Measurements from ENCODE around the gene ANKFY1.
"Not testable (repeated sequence)": the region's sequence is repeated elsewhere in the genome, so short reads cannot be mapped to it uniquely, and the experiment has no call there.

ANKFY1 gene

GRCh38 chr17:4261452-4261851 is 2.3 kb downstream of the ANKFY1 start:
- no peak for DNase-seq (ENCODE audit: low read depth in 2 of 2)

- no peak for DNase-seq (ENCODE audit: low read depth in 2 of 2)
These were observed 4.9 kb downstream of the ANKFY1 start for GRCh38 chr17:4258867-4259266.

GRCh38 chr17:4256952-4257351 is 6.8 kb downstream of the ANKFY1 start:
- no peak for DNase-seq (ENCODE audit: low read depth in 2 of 2)

GRCh38 chr17:4255271-4255670 is 8.5 kb downstream of the ANKFY1 start:
- DNase-seq (ENCODE audit: low read depth in 2 of 2), result not testable (repeated sequence)

GRCh38 chr17:4250887-4251286 is 12.9 kb downstream of the ANKFY1 start:
- no peak for DNase-seq (ENCODE audit: low read depth in 2 of 2)

GRCh38 chr17:4249452-4250029 is 14.2 kb downstream of the ANKFY1 start:
- no peak for DNase-seq (ENCODE audit: low read depth in 2 of 2)

DNA sequence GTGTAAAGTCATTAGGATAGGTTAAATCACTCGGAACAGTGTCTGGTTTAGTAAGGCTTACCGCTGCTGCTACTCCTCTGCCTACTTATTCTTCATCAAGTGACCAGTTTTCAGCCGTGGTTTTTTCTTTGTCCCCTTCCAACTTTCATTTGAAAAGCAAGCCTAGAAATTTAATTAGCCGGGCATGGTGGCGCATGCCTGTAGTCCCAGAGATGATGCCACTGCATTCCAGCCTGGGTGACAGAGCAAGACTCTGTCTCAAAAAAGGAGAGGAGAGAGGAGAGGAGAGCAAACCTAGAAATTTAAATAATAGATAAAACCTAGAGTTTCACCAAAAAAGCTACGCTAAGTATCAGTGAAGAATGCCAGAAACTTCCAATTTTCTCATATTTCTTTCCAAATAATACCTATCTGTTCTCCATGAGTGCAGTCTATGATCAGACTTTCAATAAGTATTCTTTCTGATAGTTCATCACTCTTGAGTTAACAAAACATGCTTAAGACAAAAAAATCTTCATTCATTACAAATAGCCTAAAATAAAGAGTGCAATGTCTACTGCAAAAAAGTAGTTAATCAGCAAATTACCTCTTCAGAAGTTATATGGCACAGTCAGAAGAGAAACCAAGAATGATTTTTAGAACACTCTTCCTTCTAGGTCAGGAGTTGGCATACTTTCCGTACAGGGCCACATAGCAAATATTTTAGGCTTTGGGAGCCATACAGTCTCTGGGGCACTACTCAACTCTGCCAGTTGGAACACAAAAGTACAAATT is 15.1 kb downstream of the ANKFY1 start:
- no peak for DNase-seq (ENCODE audit: low read depth in 2 of 2)

DNA sequence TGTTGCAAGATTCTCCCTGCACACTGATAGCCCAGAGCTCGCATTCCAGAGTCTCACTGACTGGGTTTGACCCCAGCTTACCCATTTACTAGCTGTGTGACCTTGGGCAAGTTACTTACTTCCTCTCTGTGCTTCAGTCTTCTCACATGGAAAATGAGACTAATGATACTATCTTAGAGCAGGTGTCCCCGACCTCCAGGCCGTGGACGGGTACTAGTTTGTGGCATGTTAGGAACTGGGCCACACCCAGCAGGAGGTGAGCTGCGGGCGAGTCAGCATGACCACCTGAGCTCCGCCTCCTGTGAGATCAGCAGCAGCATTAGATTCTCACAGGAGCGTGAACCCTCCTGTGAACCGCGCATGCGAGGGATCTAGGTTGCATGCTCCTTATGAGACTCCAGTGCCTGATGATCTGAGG is 15.8 kb downstream of the ANKFY1 start:
- no peak for DNase-seq (ENCODE audit: low read depth in 2 of 2)

DNA sequence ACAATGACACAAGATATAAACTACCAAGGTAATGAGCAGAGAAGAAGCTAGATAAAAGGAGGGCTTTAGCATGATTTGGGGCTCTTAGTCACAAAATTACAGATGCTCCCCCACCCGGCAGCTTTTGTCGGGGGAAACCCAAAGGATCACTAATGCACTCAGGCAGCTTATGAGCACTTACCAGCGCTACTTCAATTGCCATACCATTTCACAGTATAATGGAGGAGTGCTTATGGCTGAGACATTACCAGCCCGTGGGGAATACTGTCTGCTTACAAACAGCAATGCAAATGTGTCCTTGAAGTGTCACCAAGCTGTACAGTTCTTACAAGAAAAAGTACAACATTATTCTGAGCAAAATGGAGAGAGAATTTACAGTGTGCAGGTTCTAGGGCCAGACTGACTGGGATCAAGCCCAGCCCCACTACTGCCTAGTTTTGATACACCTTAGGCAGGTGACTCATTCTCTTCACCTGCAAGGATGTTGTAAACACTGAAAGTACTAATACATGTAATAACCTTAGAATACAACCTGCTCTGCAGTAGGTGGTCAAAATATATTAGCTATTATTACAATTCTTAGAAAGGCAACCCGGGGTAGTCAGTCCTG is 16.3 kb downstream of the ANKFY1 start:
- DNase-seq (ENCODE audit: low read depth in 2 of 2), result no peak

GRCh38 chr17:4246674-4247073 is 17.1 kb downstream of the ANKFY1 start:
- no peak for DNase-seq (ENCODE audit: low read depth in 2 of 2)

- no peak for DNase-seq (ENCODE audit: low read depth in 2 of 2)
These were observed 22.2 kb downstream of the ANKFY1 start for GRCh38 chr17:4241535-4241934.

GRCh38 chr17:4236456-4236855 is 27.3 kb downstream of the ANKFY1 start:
- no peak for DNase-seq (ENCODE audit: low read depth in 2 of 2)

DNA sequence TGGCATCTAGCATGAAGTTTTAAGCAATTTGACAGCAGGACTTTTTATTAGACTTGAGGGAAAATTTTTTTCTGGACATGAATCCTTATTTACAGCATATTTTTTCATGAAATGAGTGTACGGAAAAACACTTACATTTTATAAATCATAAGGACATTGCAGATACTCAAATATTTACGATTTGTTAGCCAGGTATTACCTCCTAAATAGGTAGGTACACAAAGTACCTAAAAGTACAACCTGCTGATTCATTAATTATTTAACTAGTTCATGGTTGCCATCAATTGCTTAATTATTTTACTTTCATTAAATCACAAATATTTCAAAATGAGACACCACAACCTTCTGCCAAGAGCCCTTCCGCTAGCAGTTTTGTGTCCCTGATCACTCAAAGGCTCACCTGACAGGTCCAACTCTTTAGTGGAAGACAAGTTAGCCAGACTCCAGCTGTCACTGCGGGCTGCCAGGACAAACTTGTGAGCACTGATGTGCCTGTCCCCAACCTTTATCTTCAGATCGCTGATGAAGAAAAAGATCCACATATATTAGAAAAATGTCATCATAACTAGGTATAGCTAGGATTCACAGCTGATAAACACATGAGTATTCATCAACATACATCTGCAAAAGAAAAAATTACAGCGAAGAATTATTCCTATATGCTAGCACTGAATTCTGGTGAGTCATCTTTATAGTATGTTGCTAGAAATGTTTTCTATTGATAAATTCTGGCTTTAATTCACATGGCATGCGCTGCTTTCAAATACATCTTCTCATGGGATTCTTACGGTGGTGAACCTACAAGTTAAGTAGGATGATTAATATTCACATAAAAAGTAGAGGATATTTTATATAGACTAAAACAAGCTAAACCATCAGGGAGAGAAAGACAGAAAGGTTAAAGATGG is 28.2 kb downstream of the ANKFY1 start:
- DNase-seq (ENCODE audit: low read depth in 2 of 2), result no peak

GRCh38 chr17:4234401-4234800 is 29.4 kb downstream of the ANKFY1 start:
- no peak for DNase-seq (ENCODE audit: low read depth in 2 of 2)

GRCh38 chr17:4233668-4234258 is 30.0 kb downstream of the ANKFY1 start:
- no peak for DNase-seq (ENCODE audit: low read depth in 2 of 2)

DNA sequence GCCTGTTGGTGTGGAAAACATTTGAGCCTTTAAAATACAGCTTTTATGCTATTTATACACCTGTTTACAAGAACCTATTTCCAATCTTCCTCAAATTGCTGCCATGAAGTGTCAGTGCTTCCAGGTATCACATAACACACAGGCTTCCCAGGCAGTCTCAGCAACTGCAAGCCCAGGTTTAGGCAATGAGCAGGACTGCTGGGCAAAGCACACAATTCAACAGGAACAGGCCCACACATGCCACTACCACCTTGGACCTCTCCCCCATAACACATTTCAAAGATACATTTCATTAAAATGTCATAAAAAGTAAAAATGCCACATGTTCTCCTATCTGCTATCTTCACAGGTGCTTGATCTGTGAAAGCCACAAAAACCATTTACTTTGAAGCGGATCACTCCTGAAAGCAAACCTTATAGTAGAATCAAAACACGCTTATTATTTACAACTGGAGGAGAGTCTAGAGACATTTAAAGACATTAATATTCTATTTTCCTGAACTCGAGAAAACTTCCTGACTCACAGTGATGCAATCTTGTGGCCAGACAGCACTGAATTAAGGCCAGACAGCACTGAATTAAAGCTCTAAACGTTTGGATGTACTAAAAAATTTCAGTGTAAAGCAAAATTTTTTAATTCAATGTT is 31.5 kb downstream of the ANKFY1 start:
- DNase-seq (ENCODE audit: low read depth in 2 of 2), result no peak

- DNase-seq (ENCODE audit: low read depth in 2 of 2), result no peak
These were observed 33.9 kb downstream of the ANKFY1 start for GRCh38 chr17:4229627-4230541.

DNA sequence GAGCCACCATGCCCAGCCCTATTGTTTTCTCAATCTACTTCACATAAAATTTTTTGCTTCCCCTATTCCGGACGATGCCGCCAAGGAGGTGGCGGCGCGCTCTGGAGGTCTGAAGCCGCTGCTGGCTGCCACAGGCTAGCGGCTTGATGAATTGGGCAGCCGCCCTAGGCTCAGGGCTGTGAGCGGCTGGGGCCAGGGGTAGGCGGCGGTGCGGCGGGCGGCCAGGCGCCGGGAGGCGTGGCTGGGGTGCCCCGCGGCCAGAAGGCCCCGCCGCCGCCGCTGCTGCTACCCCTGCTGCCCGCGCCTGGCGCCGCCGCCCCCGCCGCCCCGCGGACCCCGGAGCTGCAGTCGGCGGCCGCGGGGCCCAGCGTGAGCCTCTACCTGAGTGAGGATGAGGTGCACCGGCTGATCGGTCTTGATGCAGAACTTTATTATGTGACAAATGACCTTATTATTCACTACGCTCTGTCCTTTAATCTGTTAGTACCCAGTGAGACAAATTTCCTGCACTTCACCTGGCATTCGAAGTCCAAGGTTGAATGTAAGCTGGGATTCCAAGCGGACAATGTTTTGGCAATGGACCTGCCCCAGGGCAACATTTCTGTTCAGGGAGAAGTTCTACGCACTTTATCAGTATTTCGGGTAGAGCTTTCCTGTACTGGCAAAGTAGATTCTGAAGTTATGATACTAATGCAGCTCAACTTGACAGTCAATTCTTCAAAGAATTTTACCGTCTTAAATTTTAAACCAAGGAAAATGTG is 41.7 kb downstream of the ANKFY1 start:
- DNase-seq (ENCODE audit: low read depth in 2 of 2), result no peak

GRCh38 chr17:4221163-4221562 is 42.6 kb downstream of the ANKFY1 start:
- no peak for DNase-seq (ENCODE audit: low read depth in 2 of 2)

All from stimulated activated CD4-positive, alpha-beta T cell treated with anti-CD3 and anti-CD28 coated beads, Interleukin-15, amount 100 ng/mL, for 48 hours (primary cell).